ENCODE results near the gene ULK3.

ULK3 gene

DNA sequence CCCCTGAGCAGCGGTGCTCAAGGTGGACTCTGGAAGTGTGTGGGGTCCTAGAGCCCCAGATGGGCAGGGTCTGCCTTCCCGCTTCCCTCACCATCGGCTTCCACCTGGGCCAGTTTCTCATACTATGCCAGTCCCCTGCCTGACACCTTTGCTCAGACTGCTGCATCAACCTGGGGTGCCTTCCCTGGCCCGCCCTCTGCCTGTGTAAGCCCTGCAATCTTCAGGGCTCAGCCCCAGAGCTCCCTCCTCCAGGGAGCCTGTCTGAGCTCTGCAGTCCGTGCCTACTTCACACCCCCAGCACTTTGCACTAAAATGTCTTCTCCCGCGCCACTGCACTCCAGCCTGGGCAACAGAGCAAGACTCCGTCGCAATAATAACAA is 48.0 kb downstream of the ULK3 start:
- DNase-seq: no peak

DNA sequence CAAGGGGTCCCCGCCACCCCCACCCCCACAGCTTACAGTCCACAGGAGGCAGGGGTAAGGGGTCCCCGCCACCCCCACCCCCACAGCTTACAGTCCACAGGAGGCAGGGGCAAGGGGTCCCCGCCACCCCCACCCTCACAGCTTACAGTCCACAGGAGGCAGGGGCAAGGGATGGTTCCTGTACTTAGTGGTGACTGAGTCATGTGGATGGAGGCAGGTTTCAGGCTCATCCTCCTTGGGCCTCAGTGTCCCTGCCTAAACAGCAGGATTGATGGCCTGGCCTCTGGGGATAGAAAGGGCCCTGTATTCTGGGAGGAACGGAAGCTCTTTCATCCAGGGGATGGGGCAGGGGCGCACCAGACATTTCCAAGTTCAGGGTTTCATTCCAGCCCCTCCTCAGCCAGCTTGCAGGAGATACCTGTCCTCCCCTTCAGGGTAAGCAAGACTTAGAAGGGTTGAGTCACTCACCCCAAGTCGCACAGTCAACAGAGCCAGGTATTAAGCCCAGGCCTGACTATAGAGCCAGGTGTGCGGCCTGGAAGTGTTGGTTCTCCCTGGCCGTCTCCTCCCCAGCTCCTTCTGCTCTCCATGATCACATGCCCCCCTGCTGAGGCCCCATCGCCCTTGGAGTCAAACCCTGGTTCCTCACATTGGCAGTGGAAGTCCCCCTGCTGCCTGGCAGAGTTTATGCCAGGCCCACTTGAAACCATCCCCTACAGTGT is 48.5 kb downstream of the ULK3 start:
- DNase-seq: no peak

DNA sequence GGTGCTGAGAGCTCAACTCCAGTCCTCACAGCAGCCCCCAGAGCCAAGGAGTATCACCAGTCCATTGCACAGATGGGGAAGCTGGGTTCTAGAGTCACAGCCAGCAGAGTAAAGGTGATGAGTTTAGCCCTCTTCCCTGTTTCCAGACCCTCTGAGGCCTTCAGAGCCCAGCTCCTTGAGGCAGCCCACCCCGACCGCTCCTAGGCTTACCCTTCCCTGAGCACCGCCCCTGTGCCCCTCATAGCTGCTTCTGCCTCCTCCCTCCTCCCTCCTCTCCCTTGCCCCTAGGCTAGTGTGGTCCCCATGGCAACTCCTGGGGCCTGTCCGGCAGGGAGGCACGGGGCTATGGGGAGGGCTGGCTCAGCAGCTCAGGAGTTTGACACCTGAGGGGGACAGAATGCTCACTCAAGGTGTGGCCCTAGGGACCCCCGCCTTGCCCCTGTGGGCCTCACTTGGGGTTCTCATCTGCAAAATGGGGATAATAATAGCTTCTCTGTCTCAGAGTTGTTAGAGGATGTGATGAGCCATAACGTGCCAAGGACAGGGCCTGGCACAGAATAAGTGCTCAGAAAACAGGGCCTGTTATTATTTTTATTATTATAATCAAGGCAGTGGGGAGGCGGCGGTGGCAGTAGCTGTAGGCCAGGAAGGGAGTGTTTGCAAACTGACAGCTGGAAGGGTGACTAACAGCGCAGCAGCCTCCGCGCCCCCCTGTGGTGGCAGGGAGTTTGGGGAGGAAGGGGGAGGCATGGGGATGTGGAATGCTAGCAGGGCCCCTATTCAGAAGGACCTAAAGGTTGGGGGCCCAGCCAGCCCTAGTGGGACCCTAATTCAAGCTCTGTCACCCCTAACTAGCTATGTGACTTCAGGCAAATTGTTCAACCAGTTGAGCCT is 49.6 kb downstream of the ULK3 start:
- peak; percentile 75 for DNase-seq

DNA sequence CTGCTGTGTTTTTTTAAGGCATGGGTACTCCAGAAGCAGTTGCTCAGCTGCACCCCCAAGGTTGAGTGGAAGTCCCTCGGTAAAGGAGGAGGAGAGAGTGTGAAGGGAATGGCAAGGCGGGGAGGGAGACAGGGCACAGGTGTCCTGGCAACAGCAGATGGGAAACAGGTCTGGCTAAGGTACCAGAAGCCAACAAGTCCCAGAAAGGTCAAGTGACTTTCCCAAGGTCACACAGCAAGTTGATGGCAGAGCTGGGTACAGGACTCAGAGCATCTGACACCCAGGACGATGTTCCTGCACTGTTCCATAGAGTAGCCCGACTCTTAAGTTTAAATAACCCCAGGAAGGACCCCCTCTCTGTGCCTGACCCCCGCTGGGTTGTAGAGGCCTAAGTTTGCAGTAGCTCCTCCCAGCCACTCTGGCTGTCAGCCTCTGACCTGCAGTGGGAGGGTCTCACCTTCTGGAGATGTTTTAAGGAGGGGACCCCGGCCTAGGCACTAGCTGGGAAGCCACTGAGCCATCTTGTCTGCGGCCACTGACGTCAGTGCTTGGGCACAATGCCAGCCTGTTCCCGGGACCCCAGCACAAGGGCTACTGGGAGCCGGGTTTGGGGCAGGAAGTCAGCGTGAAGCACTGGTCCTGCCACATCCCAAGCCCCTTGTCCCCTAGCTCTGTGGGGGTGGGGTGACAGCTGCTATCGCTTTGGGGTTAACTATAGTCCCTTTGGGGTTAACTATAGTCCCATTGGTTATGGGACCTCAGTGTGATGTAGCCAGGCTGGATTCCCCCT is 50.5 kb downstream of the ULK3 start:
- no peak for DNase-seq

DNA sequence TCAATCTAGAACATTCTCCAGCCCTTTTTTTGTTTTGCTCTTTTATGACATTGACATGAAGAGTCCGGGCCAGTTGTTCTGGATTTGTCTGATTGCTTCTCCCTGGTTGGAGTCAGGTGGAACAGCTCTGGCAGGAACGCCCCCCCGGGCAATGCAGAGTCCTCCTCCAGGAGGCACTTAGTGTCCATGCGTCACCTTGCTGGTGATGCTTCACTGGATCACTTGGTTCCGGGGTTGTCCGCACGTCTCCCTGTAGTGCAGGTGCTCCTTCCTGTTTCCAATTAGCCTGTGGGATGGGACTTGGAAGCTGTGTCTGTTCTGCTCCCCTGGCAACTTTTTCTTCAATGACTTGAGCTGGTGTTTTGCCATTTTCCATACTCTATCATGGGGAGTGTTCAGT is 51.3 kb downstream of the ULK3 start:
- no peak for DNase-seq

DNA sequence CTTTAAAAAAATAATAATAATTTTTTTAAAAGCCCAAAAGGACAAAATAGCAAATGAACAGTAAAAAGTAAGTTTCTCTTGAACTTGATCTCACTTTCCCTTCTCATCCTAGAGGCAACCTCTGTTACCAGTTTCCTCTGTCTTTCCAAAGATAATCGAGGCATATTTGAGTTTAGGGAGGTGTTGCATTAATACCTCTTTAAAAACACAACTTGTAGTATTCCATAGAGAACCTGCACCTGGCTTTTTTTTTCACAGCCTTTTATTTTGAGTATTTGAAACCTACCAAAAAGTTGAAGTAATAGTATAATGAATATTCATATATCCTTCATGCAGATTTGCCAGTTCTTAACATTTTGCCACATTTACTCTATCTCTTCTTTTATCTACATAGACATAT is 51.9 kb downstream of the ULK3 start:
- no peak for DNase-seq

DNA sequence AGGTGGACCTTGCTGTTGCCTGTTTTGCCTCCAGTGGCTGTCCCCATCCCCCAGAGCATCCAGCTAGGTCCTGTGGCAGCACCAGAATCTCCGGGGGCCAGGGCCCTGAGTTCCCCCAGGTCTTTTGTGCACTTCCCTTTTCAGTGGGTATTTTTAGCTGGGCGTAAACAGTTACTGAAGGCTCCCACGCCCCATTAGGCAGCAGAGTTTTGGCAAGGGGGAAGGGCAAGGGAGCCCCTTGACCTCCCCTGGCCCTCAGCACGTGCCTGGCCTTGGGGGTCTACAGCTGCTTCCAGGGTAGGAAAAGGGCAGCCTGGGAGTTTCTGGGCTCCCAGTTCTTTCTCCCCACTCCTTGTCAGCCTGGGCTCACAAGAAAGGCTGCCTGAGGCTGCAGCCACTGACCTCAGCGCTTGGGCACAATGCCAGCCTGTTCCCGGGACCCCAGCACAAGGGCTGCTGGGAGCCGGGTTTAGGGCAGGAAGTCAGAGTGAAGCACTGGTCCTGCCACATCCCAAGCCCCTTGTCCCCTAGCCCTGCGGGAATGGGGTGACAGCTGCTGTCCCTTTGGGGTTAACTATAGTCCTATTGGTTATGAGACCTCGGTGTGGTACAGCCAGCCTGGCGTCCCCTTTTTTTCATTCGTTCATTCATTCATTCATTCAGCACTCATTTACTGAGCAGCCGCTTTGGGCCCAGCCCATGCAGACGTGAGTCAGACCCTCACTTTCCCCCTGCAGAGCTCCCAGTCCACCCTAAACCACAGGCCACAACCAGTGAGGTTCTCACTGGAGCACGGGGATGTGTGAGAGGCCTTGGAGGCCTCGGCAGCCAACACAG is 52.7 kb downstream of the ULK3 start:
- peak; percentile 76 for DNase-seq

DNA sequence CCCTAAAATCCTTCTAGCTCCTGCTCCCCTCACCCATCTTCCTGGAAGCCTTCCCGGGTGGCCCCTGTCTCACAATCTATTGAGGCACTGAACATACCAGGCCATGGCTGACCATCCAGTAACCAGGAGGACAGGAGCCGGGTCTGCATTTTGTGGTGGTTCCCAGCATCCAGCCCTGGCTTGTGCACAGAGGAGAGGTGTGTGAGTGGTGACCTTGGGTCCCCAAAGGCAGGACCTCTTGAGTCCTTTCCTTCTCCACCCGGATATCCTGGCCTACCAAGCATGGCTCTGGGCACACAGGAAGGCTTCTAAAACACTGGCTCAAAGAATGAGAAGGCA is 53.2 kb downstream of the ULK3 start:
- DNase-seq: no peak

DNA sequence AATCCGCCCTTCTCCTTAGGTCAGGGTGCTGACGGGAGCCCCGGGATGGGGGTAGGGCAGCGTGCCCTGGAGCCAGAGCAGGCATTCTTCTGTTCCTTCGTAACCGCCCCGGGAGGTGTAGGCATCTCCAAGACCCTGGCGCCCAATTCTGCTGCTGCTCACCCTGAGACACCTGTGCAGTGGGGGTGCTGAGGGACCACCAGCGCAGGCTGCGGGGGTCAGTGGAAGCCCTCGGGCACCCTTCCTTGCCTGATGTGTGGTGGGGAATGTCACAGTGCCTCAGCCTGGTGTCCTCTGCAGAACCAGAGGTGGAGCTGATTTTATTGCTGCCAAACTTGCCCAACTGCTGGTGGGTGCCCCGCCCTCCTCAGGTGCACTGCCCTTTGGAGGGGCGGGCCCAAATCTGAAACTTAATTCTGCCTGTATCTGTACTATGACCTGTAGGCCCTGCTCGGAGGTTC is 53.8 kb downstream of the ULK3 start:
- peak; percentile 41 for DNase-seq

DNA sequence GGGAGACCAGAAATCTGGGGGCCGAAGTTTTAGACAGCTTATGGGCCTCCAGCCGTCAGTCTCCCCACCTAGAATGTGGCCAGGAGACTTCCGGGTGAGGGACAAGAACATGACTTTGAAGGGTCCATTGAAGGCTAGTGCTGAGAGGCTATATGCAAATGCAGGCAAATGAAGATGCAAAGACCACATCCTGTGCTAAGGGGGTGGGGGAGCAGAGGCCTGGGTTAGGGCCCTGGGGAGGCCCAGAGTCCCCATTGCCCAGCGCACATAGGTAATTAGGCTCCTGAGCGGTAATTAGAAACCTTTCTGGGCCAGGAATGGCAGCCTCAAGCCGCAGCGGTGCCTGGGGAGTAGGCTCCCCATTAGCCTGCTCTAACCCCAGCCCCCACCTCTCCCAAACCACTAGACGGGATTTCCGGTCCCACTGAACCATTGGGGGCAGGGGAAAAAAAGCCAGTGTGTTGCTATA is 54.2 kb downstream of the ULK3 start:
- DNase-seq: peak; percentile 66

DNA sequence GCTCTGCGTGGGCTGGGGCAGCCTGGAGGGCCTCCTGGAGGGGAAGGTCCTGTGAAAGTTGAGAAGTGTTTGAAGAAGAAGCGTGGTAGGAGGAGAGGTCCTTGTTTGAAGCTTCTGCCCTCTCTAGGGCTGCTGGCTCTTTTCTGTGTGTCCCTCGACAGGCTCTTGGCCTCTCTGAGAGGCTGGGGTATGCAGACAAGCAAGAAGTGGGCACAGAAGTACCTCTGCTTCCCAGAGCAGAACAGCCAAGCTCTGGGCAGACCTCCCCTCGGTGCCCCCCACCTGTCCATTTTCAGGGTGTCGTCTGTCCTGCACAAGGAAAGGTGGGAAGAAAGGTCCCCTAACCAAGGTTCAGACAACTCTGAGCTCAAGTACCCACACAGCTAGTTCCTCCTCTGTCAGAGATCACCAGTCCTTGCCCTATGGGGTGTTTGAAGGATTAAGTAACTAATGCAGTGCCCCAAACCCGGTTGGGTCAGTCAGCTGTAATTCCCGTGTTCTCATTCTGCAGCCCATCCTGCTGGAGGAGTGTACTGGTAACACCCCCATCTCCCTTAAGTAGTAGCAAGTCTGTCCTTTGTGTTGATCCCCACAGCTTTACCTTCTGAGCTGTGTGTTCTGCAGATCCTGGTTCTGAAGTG is 54.8 kb downstream of the ULK3 start:
- no peak for DNase-seq

DNA sequence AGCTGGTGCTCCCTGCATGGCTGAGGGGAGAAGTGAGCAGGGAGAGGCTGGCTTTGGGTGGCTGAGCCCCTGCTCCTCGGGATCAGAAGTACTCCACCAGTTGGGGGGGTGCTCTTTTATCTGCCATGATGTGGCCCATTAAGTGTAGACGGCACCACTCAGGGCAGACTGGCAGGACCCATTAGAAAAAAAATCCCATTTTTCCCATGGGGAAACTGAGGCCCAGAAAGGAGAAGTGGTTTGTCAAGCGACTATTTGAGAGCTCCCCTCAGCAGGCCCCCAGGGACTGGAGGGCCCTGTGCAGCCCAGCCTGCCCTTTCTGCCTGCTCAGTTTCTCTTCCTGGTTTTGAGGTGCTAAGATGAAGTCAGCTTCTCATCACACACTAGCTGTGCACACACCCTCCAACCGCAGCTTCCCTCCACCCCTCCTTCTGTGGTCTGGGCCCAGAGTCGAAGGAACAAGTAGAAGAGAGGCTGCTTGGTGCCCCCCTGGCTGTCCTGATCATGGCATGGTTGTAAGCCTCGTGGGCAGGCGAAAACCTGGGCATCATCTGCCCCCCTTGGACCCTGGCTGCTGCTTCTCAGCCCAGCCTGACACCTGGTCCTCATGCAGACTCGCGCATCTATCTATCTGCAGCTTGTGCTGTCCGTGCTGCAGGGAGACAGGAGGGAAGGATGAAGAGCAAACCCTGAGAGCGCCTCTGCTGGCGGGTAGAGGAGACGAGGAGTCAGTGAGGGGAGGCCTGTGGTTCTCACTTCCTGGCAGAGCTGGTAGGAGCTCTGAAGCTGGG is 55.5 kb downstream of the ULK3 start:
- DNase-seq: peak; percentile 96

DNA sequence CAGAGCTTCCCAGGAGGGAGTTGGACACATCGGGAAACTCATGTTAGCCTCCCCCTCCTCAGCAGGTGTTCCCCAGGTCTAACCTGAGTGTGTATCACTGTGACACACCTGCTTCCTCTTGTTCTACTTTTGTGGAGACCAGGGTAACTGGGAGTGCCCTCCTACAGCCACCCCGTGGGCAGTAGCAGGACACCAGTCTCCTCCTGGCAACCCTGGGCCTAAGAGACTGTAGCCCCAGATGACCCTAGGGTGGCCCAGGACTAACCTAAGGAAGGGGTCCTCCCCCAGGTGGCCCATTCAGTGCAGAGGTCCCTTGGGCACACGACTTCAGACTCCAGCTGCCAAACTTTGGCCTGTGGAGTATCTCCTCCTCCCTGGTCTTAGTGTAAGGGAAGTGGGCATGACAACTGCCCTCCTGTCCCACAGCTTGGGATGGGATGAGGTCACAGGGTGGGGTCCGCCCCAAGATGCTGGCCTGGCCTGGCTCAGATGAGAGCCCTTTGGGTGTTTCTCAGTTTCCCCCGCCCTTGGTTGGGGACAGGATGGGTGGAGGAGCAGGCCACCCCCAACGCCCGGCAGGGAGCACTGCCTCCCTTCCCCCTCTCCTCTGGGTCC is 56.3 kb downstream of the ULK3 start:
- no peak for DNase-seq

Data from stimulated activated CD4-positive, alpha-beta T cell treated with anti-CD3 and anti-CD28 coated beads, Interleukin-15, amount 100 ng/mL, for 24 hours (primary cell).